Activated naive CD4-positive, alpha-beta T cell (primary cell): ENCODE data around the gene TMEM267.
"Not testable (repeated sequence)": the region's sequence is repeated elsewhere in the genome, so short reads cannot be mapped to it uniquely, and the experiment has no call there.

Source experiments
- DNase-seq, 4 experiments: peaks; one replicate each; lab custom pipeline; 2025; lab: John Stamatoyannopoulos, UW

TMEM267 gene, protein sequence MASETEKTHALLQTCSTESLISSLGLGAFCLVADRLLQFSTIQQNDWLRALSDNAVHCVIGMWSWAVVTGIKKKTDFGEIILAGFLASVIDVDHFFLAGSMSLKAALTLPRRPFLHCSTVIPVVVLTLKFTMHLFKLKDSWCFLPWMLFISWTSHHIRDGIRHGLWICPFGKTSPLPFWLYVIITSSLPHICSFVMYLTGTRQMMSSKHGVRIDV

DNA sequence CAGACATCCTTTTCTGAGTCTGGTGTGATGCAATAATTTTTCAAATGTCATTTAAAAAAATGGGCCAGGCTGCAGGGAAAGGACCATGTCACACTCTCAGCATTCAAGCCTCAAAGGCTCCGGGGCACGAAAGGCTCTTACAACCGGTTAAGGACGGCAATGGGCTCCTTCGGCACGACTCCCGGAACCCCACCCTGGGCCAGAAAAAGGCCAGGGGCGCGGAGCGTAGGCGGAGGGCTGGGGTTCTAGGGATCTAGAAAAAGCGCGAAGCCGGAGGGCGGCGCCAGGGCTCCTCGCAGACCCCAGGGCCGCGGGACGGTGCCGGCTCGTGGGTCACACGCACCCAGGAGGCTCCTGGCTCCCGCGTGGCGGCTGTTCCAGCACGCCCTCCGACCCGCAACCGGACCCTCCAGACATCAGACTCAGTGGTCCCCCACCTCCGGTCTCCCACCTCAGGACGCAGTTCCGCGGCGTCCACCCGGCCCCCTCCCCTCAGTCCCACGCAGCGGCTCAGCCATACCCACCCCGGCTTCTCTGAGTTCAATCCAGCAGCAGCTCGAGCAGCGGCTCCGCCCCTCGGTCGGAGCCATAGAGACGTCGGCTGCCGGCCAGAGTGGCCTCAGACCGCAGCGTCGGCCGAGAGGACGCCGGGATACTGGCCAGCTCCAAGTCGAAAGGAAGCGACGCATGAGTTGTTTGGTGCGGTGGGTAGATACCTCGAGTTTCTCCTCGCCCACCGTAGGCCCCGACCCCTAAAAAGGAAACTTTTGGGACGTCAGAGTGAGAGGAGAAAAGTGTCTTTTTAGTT lies at the start of gene TMEM267:
Gene TMEM267 (minus strand): TSS at position 568 of the 808 bp plus-strand sequence. CDS start 29,896 bp downstream, outside the sequence.
- peak; percentile 52 to 80 (median 72) for DNase-seq

DNA sequence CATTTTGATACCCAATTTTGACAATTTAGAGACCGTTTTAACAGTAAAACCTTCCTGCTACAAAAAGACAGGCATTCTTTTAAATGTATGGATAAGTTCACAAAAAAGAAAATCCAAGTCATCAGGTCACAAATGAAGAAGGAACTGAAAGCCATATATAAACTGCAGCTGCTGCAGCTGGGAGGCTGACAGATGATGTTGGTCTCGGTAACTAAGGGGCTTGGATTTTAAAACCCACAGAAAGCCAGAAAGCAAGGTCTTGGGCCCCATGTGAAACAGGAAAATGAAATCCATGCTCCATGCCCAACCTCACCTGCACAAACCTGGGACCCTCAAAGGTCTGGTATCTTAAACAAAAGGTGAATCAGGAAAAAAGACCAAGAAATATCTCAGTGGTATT lies 47.0 kb upstream of the TMEM267 start:
- DNase-seq = no peak

DNA sequence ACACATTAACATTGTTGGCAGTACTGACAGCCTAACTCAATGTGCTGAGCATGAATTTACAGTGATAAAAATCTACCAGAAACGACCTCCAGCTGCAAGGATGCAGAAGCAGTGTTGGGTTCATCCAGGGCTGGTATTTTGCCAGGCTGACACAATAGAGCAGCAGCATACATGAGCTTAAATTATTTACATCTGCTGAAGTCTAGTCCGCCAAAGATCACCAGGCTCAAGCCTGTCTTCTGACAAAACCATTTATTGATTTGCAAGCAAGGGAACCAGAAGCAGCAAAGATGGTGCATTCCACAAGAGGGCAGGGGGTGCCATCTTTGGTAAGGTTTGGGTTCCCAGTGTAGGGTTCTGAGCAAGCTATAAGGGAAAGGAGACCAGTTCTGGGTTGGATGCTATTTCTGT lies 40.0 kb upstream of the TMEM267 start:
- DNase-seq = no peak

DNA sequence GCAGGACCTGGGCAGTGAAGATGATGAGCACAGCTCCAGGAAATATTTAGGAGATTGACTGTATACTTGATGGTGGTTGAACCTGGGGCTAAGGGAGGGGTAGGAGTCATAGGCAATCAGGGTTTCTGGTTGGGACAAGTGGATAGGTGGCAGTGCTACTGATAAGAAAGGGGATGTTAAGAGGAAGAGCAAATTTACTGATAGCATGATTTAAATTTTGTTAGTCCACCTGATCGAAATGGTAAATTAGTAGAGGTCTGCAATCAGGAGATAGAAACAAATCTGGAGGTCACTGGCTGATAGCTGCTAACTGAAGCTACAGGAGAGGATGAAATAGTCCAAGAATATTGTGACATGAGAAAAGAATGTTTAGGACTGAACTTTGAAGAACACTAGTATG lies 37.0 kb upstream of the TMEM267 start:
- peak in 1 of 4 experiments; percentile 1 for DNase-seq

DNA sequence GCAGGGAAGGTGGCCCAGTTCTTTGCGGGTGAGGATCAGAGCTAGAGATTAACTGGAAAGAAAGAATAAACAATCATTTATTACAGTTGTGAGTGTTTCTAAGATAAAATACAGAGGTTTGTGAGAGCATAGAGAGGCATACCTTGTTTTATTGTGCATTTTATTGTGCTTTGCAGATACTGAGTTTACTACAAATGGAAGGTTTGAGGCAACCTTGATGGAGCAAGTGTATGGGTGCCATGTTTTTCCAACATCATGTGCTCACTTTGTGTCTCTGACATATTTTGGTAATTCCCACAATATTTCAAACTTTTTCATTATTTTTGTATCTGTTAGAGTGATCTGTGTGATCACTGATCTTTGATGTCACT lies 32.0 kb upstream of the TMEM267 start:
- DNase-seq = no peak

DNA sequence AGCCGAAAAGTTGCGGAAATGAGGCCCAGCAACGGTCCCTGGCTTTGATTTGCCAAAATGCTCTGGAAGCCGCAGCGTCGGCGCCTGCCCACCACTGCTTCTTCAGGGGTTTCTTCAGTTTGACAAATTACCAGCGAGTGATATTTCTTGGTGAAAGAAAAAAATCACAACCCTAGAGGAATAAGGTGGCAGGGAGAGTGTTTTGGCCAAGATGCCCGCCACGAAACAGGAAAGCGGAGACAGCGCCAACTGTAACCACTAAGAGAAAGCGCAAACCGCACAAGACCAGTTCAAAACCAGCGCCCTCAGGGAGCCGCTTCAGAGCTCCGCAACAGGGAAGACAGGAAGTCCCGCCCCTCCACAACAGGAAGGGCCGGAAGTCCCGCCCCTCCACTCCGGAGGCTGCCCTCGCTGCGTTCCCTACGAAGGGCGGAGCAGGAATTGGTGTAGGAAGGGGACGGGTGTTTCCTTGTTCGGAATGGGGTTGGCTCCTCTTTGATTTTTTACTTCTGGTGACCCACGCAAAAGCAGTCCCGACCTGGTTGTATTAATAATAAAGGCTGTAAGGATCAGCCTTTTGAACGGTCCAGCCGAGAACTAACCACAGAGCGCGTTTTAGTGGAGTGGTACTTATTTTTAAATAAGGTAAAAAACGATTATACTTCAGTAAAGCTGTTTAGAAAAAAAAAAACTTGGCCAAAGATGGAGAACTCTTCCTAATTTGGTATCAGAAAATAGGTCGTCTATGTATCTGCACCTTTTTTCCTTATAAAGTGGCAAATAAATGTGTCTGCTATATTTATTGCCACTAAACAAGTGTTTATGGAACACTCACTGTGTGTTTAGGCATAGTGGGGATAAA lies 31.4 kb upstream of the TMEM267 start, which contains the start of gene C5orf34:
Gene C5orf34 (minus strand): TSS at position 333 of the 862 bp plus-strand sequence. CDS start 5,809 bp downstream, outside the sequence.
- peak; percentile 83 to 88 (median 84) for DNase-seq

DNA sequence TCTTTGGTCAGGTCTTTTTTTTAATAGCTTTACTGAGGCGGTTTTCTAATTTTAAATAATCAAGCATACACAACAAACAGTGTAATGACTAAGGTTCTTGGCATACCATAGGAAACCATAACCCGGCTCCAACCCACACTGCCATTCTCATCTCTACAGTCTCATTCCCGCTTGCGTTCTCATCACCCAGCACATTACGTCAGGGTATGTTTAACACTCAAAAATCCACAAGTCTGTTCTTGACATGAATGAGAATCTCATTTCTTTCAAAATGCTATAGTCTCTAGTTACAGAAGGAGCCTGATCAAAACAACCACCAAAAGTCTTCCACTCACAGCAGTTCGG lies 30.8 kb upstream of the TMEM267 start:
- no peak for DNase-seq

DNA sequence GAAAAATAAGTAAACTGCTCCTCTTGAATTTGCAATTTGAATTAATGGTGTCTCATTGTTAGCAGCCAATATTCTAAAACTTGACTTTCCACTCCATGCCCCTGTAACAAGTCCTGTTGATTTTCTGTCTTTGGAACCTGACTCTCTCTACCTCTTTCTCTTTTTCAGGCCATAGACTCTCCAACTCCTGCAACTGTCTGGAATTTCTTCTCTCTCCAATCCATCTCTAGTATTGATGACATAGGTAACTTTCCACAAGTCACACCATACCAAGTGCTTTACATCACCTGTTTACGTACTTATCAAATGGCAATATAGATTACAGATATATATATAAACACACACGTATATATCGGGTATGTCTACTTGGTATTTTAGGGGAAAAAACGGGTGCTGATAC lies 30.4 kb upstream of the TMEM267 start:
- DNase-seq = no peak

DNA sequence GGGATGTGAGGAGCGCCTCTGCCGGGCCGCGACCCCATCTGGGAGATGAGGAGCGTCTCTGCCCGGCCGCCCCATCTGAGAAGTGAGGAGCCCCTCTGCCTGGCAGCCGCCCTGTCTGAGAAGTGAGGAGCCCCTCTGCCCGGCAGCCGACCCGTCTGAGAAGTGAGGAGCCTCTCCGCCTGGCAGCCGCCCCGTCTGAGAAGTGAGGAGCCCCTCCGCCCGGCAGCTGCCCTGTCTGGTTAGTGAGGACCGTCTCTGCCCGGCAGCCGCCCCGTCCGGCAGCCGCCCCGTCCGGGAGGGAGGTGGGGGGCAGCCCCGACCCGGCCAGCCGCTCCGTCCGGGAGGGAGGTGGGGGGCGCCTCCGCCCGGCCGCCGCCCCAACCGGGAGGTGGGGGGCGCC lies 27.4 kb upstream of the TMEM267 start:
- DNase-seq = not testable (repeated sequence)

DNA sequence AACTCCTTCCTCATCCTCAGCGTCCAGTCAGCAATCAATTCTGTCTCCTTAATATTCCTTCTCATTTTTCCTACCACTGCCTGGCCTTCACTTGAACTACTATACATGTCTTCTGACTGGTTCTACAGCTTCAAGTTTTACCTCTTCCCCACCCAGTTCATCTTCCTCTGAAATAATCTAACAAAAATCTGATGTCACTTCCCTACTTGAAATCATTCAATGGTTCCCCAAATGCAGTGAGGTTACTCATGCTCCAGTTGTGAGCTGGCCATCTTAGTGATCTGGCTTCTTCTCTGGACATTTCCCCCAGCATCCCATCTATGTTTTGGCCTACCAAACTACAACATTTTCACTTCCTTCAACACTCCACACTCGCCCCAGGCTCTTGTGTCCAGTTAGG lies 14.9 kb upstream of the TMEM267 start:
- no peak for DNase-seq

DNA sequence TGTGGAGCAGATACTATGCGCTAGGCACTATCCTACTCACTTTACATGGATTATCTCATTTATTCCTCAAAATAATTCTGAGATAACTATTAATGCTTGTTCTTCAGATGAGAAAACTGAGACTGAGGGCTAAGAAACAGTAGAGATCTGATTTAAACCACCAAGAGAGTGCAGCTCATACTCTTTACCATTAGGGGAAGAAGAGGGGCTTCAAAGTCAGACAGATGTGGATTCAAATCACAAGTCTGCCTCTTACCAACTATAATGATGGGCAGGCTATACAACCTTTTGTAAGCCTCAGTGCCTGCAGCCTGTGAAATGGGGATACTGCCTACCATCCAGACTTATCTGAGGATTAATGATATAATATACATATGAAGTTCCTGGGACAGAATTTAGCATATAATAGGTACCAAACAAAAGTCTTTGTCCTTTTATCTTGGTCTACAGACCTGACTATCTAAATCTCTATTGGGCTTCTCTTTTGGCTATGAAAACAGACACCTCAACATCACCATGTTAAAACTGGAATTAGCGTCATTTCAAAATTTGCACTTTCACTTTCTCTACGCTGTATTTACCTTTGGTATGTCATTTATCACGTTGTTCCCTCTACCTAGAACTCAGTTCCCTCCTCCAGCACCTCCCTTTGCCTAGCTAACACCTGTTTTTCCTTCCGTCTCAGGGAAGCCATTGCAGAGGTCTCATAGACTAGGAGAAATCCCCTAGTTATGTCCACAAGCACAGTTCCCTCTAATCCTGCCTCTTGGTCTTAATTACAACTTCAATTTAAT lies 13.8 kb upstream of the TMEM267 start:
- no peak for DNase-seq

DNA sequence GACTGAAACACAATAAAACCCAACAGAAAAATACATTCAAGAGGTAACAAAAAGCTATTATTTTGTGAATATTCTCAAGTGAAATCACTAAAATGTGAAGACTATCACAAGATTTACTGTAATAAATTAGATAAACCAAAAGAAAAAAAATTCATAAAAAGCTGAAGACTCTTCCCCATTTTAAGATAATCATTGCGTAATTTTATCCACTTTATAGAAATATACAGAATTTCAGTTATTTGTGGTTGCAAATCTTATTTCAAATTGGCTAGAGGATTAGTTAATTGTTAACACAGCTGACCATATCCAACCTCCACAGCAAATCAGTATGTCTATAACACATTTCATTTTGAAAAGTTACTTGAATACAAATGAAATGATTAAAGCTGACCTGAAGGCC lies 7.7 kb upstream of the TMEM267 start:
- no peak for DNase-seq

DNA sequence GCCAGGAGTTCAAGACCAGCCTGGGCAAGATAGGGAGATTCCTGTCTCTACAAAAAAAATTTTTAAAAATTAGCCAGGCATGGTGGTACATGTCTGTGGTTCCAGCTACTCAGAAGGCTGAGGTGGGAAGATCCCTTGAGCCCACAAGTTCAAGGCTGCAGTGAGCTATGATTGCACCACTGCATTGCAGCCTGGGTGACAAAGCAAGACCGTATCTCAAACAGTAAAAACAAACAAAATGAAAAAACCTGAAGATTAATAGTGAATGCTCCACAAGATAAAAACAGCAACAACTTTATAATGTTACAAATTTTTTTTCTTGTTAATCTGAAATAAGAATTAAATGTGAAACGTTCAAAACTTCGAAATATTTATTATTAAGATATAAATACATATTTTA lies 2.7 kb upstream of the TMEM267 start:
- DNase-seq = no peak

DNA sequence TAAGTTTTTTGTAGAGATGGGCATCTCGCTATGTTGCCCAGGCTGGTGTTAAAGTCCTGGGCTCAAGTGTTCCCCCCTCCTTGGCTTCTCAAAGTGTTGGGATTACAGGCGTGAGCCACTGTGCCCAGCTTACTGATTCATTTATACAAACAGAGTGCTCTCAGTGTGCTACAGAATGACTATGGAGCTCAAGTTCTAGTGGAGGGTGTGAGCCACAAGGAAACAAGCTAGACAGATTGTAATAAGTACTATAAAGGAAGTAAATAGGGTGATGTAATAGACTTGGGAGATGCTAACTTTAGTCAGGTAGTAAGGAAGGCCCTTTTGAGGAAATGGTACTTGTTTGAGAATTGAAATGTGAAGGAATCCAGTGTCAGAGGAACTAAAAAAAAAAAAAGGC lies 1.7 kb upstream of the TMEM267 start:
- no peak for DNase-seq

DNA sequence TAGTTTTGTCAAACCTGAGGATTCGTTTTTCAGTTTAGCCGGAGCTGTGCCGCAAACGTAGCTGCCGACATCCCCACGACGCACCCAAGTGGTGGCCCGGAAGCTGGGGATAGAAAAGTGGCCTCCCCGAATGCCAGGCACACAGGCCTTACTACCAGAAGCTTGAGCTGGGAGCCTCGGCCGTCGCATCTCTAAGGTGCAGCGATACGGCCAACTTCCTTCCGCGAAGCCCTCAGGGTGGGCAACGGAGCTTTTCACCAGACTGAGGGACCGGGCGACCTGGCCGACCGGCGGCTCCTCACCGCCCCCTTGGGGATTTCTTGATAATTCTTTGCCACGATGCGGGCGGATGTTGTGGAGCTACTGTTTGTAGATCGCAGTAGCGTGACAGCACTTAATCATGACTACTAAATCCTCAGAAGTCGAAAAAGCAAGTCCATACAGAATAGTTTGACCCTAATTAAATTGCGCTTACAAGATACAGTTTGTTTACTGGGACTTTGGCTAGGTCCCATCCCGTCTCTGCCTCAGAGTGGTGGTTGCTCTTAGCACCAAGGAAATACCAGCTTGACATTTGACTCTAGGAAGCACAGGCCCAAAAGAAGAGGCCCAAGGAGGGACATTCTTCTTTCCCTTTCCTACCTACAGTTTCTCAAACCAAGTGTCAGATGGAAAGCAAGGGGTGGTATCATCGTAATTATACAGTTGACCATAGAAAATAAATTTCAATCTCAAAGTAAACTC lies 613 bp upstream of the TMEM267 start:
- DNase-seq = peak; percentile 45 to 79 (median 70)

DNA sequence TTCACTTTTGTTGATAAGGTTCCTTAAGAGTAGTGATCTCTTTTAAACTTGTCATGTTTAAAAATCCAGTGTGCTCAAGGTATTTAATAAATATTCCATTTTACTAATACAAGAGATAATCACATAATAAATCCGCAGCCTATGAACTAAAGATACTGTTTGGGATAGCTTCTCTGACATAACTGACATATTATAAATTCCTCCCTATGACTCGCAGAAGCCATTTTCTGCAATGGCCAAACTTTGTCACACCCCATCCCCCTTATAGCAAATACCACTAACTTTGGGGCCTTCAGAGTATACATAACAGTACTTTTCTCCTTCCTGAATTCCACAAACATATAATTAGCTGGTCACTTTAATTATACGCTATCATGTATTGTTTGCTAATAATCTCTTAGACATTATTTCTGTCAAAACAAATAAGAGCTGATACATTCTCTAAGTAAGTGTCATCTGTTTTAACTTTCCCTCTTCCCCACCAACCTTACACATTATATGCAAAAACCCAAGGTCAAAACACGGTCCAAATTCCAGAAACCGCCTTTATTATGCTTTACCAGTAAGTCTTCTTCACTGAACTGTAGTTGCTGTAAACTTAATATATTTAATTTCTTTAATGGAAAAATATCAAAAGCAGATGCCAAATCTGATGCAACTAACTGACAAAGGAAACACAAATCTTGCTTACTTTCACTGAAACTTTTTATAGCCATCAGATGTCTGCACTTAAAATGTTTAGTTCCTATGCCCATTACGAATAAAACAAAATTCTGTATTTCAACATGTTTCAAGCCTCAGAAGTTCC lies 971 bp downstream of the TMEM267 start:
- DNase-seq = no peak

DNA sequence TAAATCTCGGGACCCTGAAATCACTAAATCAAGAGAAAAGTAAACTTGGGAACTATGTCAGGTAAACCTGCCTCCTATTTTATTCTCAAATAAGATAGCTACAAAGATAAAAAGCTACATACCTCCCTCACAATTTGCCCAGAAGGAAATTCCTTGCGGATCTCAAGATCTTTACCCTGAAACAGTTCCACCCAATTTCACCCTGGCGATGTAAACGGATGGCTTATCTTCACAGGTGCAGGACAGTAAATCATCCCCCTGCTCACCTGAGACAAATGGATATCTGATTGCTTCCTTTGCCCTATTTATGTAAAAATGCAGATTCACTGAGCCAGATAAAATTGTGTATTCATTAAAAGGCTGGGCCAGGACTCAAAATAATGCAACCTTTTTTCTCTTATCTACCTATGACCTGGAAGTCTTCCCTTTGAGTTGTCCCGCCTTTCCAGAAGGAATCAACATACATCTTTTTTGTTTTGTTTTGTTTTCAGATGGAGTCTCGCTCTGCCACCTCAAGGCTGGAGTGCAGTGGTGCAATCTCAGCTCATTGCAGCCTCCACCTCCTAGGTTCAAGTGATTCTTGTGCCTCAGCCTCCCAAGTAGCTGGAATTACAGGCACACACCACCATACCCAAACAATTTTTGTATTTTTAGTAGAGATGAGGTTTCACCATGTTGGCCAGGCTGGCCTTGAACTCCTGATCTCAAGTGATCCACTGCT lies 13.8 kb downstream of the TMEM267 start:
- no peak for DNase-seq

DNA sequence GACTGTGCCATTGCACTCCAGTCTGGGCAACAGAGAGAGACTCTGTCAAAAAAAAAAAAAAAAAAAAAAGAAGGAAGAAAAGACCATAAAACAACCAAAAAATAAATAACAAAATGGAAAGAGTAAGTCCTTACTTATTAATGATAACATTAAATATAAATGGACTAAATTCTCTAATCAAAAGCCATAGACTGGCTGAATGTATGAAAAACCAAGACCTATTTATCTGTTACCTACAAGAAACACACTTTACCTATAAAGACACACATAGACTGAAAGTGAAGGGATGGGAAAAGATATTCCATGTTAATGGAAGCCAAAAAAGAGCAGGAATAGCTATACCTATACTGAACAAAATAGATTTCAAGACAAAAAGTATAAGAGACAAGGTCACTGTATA lies 16.6 kb downstream of the TMEM267 start:
- no peak for DNase-seq

DNA sequence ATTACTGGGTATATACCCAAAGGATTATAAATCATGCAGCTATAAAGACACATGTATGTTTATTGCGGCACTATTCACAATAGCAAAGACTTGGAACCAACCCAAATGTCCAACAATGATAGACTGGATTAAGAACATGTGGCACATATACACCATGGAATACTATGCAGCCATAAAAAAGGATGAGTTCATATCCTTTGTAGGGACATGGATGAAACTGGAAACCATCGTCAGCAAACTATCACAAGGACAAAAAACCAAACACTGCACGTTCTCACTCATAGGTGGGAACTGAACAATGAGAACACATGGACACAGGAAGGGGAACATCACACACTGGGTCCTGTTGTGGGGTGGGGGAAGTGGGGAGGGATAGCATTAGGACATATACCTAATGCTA lies 18.2 kb downstream of the TMEM267 start:
- not testable (repeated sequence) for DNase-seq

DNA sequence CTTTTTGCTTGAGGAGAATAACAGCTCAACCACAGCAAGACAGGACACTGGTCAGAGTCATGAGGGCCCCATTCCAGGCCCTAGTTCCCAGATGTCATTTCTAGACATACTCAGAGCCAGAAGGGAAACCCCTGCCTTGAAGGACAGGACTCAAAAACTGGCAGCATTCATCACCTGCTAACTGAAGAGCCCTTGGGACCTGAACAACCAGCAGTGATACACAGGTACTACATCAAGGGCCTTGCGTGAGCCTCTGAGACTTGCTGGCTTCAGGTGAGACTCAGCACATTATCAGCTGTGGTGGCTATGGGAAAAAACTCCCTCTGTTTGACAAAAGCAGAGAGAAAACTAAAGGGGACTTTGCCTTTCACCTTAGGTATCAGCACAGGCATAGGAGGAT lies 22.6 kb downstream of the TMEM267 start:
- DNase-seq = no peak
